OCI-LY7 (cell line): ENCODE measurements around the gene KDM4F. TPM values are rescaled to one million over a fixed set of nuclear protein-coding genes. Genes with fewer than 3 reads are reported as not detected.
A peak's percentile ranks its signal among the peaks of the same experiment; 100 is the strongest.

Source experiments
- BruUV-seq: library from RNA; stranded (reverse); fragments of 400-500 nt; replicated peaks from 2 replicates; lab custom pipeline; 2021; lab: Mats Ljungman, UMichigan
- CTCF ChIA-PET: fragments of 300-600 bp; sonication (Branson Sonifier 250); formaldehyde crosslinking; loops from one replicate; lab custom pipeline; 2022; ENCODE audit warnings: antibody characterized with exemption; ENCODE audit not compliant: unreplicated experiment; lab: Charles Lee
- POLR2A ChIA-PET: fragments of 300-600 bp; sonication (Branson Sonifier 250); formaldehyde crosslinking; loops from one replicate; lab custom pipeline; 2022; ENCODE audit warnings: antibody characterized with exemption; lab: Charles Lee
- DNase-seq: peaks from one replicate; pipeline ENCODE4 v3.0.0-alpha.2; 2015; ENCODE audit warnings: low spot score
- H2AFZ ChIP-seq: fragments of 200-600 bp; sonication (generic), shearing (Covaris generic); 2 replicates; pipeline ENCODE4 v1.6.1; 2014; ENCODE audit warnings: mild to moderate bottlenecking, antibody characterized with exemption, low read length, moderate library complexity
- H3K27ac ChIP-seq: fragments of 200-600 bp; sonication (generic); 2 replicates; pipeline ENCODE4 v1.5.1; 2014; ENCODE audit warnings: mixed run types, low read depth, mild to moderate bottlenecking, moderate library complexity, low read length, inconsistent platforms; ENCODE audit not compliant: poor library complexity, severe bottlenecking
- H3K36me3 ChIP-seq: fragments of 200-600 bp; sonication (generic); 2 replicates; pipeline ENCODE4 v1.6.1; 2014; ENCODE audit warnings: mild to moderate bottlenecking, antibody characterized with exemption, low read length, moderate library complexity, mixed read lengths; ENCODE audit not compliant: insufficient read depth
- H3K4me1 ChIP-seq: fragments of 200-600 bp; sonication (generic); 2 replicates; pipeline ENCODE4 v1.5.1; 2014; ENCODE audit warnings: mild to moderate bottlenecking, low read length; ENCODE audit not compliant: insufficient read depth, poor library complexity, severe bottlenecking
- H3K4me2 ChIP-seq: fragments of 200-600 bp; sonication (generic); 2 replicates; pipeline ENCODE4 v1.6.1; 2014; ENCODE audit warnings: mild to moderate bottlenecking, low read length
- H3K4me3 ChIP-seq: fragments of 200-600 bp; sonication (generic); 2 replicates; pipeline ENCODE4 v1.5.1; 2014; ENCODE audit warnings: mild to moderate bottlenecking, low read depth, low read length; ENCODE audit not compliant: poor library complexity, severe bottlenecking
- H3K79me2 ChIP-seq: fragments of 200-600 bp; sonication (generic); 2 replicates; pipeline ENCODE4 v1.6.1; 2016; ENCODE audit warnings: low read depth, mild to moderate bottlenecking, low read length, moderate library complexity, mixed read lengths; ENCODE audit not compliant: insufficient read depth
- H3K9me2 ChIP-seq: fragments of 200-600 bp; sonication (generic); 2 replicates; pipeline ENCODE4 v1.6.1; 2016; ENCODE audit warnings: mild to moderate bottlenecking, low read length, mixed read lengths; ENCODE audit not compliant: insufficient read depth
- H3K9me3 ChIP-seq: fragments of 200-600 bp; sonication (generic); 2 replicates; pipeline ENCODE4 v1.6.1; 2014; ENCODE audit warnings: mild to moderate bottlenecking, mixed run types, low read length, mixed read lengths
- H4K20me1 ChIP-seq: fragments of 200-600 bp; sonication (generic); 2 replicates; pipeline ENCODE4 v1.6.1; 2014; ENCODE audit warnings: mild to moderate bottlenecking, antibody characterized with exemption, low read length, moderate library complexity, mixed read lengths; ENCODE audit not compliant: insufficient read depth
- CTCF ChIP-seq: fragments of 200-600 bp; sonication (generic); conservative IDR thresholded peaks from 2 replicates; pipeline ENCODE4 v1.5.1; 2014; ENCODE audit warnings: mild to moderate bottlenecking, antibody characterized with exemption, low read length, moderate library complexity, mixed read lengths
- EZH2phosphoT487 ChIP-seq: fragments of 200-600 bp; sonication (generic); IDR thresholded peaks from 2 replicates; pipeline ENCODE4 v1.6.1; 2018; ENCODE audit warnings: low read depth, borderline replicate concordance, mild to moderate bottlenecking, mixed run types, antibody characterized with exemption, low read length, moderate library complexity, mixed read lengths
- intact Hi-C: fragments of 100-400 bp; cut with micrococcal nuclease; formaldehyde crosslinking; loops from one replicate; pipeline ENCODE4 v1.10.0; 2022; ENCODE audit not compliant: unreplicated experiment
- total RNA-seq, 2 experiments: library from RNA; depleted of rRNA in 1 of 2; stranded (reverse); fragments of >200 nt in 1 of 2; shearing (Covaris generic) in 1 of 2; gene quantifications; 2 replicates each; pipeline ENCODE4 v1.2.3, GENCODE V29; 2014 to 2022

Gene KDM4F
- total RNA-seq, 2 experiments from 2014 or later: not detected

GRCh38 chr11:95088946-95089619 lies 39.9 kb downstream of the KDM4F start:
- Histone ChIP-seq H2AFZ (peak overlapping the region; percentile 89), H4K20me1 (no peaks in the 10 kb centered on the region; the same call in 1 of the 2 replicates), H3K9me2 (no peaks in the 10 kb centered on the region), H3K4me3 (peak overlapping the region; percentile 82), H3K36me3 (no peaks in the 10 kb centered on the region), H3K4me2 (peak overlapping the region; percentile 89), H3K79me2 (peaks cover 20% of the 10 kb centered on the region; the same call in 1 of the 2 replicates), H3K9me3 (no peaks in the 10 kb centered on the region), H3K4me1 (peaks cover 47% of the 10 kb centered on the region), H3K27ac (peak overlapping the region; percentile 47)
- TF ChIP-seq EZH2phosphoT487: no peak
- no peak; the same call in 1 of the 2 replicates for TF ChIP-seq CTCF
- POLR2A ChIA-PET: interaction anchor here (0.6 to 4.0 kb wide), 12 partner anchors 13 to 1333 kb away, joined by 3 to 68 read pairs (median 3); partner anchors contain the start of genes SESN3 and SRSF8
- CTCF ChIA-PET: interaction anchor here (2.5 kb wide), 1 partner anchor 22 kb away, joined by 15 read pairs; the partner anchor contains the start of gene SRSF8
- intact Hi-C loops: loop anchor here (1.0 kb wide), 1 partner anchor 21 kb away; no protein-coding TSS in a partner anchor
- DNase-seq: no peak
- TSS peak; percentile 59 for BruUV-seq

- H2AFZ ChIP-seq: peak within 1 kb of the TSS; percentile 89
- peaks cover 55% of the 10 kb centered on the region for H3K4me1 ChIP-seq
- H3K36me3 ChIP-seq: no peaks in the 10 kb centered on the region
- peak within 1 kb of the TSS; percentile 89 for H3K4me2 ChIP-seq
- no peaks in the 10 kb centered on the region for H3K9me3 ChIP-seq
- TF ChIP-seq CTCF (0 out of 2 replicates have a peak, but pooled peaks have one; percentile 10), EZH2phosphoT487 (no peak)
- no peaks in the 10 kb centered on the region for H3K9me2 ChIP-seq
- no peaks in the 10 kb centered on the region; the same call in 1 of the 2 replicates for H4K20me1 ChIP-seq
- BruUV-seq: no TSS peak
- H3K27ac ChIP-seq: peak within 1 kb of the TSS; percentile 47
- POLR2A ChIA-PET: interaction anchor here (0.6 to 4.0 kb wide), 18 partner anchors 8 to 1333 kb away, joined by 3 to 68 read pairs (median 4); partner anchors contain the start of genes SESN3 and SRSF8
- CTCF ChIA-PET: interaction anchor here (0.6 to 3.3 kb wide), 3 partner anchors 13 to 116 kb away, joined by 4 to 15 read pairs (median 10); partner anchors contain the start of gene SRSF8
- intact Hi-C loops: loop anchor here (1.0 to 10.0 kb wide), 5 partner anchors 22 to 1125 kb away; partner anchors contain the start of gene SESN3
- DNase-seq: peak; percentile 88
- H3K79me2 ChIP-seq: peaks cover 28% of the 10 kb centered on the region
- peak within 1 kb of the TSS; percentile 82 for H3K4me3 ChIP-seq
Measured at GRCh38 chr11:95089620-95090542, 40.7 kb downstream of the KDM4F start, which contains the start of gene ENDOD1. Gene ENDOD1, plus strand, starts transcription at chr11:95089846. Its CDS starts 82 bp downstream, at chr11:95089928.
